Glomerular visceral epithelial cell (primary cell): ENCODE results near the gene UBQLN4.

Experiments
- DNase-seq: peaks from one replicate; pipeline ENCODE4 v3.0.0-alpha.2; 2016; ENCODE audit errors: extremely low spot score

UBQLN4 gene

DNA sequence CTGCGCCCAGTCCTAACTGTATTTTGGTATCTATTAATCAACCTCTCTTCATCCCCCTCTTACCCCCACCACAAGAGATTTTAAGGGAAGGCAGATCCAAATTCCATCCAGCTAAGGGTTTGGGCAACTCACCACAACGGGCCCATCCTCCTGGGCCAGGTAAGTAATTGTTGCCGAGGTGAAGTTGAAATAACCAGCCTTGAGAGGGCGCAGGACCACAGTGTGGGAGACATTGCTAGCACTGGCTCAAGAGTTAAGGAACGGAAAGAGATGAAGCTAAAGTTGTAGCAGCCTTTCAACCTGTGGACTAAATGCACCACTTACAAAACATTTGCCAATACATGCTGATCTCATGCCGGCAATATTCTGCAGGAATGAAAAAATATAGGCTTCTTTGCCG, 38.8 kb downstream of the UBQLN4 start:
- no peak for DNase-seq

DNA sequence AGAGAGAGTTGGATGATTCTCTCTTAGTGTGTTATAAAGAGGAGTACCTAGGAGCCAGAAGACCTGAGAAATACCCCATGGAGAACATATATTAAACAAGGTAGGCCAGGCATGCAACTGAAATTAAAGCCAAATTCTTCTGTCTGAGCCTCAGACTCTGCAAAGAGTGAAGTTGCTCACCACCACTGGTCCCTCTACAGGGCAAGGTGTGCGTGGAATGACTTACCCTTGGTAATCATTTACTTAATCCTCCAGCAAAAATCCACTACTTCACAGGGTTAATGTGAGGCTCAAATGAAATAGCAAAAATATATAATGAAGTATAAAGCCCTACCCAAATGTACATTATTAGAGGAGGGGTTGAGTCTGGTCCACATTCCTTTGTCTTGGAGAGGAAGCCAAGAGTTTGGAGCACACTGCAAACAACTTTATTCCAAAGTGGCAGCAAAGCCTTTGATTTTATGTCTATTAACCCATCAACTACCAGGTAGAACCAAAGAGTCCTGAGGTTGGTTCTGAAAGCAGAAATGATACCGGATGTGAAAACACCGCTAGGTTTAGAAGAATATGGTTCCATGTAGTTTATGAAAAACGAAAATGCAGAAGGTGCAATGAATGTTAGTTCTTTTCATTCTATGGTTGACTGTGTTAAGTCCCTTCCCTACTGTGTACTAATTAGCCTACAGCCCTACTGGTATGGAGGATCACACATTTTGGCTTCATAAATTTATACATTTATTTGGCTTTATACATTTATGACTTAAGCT, 41.4 kb downstream of the UBQLN4 start:
- no peak for DNase-seq

DNA sequence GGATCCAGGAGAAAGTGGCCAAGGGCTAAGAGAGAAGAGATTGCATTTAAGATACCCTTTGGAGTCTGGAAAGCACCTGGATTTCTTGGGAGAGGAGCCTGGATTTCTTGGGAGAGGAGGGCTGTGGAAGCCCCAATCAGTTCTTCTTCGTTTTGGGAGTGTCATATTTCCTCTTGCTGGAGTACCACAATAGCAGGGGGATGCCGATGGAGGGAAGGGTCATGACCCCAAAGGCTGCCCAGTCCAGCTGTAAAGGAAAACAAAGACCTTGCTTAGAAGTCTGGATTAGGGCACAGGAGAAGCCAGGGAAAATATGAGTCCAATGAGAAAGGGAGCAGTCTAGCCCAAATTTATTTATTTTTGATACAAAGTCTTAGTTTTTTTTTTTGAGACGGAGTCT, 44.2 kb downstream of the UBQLN4 start:
- DNase-seq, result no peak

DNA sequence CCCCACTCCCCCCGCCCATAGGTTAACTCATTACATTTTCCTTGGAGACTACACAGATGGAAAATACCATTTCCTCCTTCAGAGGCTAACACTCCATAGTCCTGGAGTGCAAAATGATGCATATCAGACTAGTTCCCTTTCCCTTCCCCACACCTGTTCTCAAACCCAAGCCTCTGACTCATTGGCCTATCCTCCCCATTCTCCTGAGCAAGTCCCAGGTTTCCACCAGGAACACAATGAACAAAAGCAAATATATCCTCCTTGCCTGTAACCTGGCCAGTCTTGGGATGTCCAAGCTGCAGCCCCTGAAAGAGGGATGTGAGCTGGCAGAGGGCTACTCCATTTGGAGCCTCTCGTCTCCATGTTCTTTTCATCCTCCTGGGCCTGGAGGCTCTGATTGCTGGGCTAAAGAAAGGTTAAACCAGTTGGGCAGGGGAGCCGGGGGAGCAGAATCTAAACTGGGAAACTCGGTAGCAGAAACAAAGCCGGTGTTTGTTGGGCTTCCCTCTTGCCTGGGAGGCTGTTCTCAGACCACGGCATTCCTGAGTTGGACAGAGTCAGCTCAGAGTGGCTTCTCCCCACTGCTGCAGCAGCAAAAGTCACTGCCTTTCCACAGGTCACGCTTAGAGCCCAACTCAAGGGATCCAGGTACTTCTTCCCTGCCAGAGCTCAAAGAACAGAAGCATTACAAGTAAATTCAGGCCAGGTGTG, 46.8 kb downstream of the UBQLN4 start:
- no peak for DNase-seq

DNA sequence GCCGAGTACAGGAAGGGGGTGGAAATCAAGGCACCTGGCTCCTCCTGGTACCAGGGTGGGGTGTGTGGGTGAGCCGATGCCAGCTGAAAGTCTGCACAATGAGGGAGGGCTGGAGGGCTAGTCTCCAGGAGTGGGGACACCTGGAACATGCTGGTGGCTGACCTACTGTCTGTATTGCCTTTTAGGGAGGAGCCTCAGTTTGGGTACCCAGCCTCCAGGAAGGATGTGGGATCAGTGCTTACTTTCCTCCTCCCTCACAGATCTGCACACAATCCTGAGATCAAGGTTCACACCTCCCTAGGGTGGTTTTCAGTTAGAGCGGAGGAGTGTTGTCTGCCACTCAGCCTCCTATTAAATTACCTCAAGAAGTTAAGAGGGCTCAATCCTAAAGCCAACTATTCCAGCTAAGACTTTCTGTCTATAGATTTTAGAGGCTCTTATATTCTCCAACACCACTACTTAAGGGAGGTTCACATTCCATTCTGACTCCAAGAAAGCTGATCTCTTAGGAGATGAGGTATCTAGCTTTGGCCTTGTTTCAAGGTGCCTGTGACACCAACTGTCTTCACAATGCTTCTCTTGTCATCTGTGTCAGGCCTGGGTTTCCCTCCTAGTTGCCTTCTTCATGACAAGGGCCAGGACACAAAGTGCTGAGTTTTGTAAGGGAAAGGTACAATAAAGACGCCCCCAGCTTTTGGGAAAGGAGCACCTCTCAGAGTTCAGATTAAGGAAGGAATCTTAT, 48.6 kb downstream of the UBQLN4 start:
- DNase-seq, result no peak

DNA sequence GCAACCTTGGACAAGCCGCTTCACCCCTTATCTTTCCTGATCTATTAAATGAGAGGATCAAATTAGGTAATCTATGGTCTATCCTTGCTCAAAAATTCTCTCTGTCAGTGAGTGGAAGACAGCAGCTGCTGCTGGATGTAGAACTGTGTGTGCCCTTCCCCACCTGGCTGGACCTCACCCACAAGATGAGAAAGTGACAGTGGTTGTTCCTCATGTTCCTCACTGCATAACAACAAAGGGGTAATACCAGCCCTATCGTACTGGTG, 49.7 kb downstream of the UBQLN4 start:
- no peak for DNase-seq

DNA sequence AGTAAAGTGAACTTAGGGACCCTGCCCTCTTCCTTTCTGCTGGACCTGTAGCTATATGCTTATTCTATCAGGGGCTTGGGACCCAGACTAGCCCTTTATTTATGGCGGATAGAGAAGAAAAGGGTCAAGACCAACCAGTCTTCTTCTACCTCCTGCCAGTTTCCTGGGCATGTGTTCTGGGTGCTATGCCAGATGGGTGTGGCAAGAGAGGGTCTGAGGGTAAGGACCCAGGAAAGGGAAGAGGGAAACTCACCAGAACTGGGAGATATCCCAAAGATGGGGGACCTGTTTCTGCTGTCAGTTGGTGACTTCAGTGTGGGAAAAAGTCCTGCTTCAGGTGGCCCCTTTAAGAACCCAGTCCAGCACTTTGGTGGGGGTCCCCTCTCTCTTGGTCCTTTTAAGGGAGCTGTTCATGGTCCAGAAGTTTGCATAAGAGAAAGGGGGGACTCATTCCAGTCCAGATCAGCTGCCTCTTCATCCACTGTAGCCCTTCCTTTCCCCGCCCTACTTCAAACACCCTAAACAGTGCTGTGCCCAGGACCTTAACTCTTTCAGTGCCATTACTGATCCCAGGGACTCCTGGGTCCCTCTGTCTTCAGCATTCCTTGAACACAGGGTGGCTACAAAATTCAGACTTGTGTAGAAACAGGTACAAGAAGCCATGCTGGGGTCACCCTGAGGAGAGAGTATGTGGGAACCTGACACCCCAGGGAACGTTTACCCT, 51.2 kb downstream of the UBQLN4 start:
- no peak for DNase-seq

DNA sequence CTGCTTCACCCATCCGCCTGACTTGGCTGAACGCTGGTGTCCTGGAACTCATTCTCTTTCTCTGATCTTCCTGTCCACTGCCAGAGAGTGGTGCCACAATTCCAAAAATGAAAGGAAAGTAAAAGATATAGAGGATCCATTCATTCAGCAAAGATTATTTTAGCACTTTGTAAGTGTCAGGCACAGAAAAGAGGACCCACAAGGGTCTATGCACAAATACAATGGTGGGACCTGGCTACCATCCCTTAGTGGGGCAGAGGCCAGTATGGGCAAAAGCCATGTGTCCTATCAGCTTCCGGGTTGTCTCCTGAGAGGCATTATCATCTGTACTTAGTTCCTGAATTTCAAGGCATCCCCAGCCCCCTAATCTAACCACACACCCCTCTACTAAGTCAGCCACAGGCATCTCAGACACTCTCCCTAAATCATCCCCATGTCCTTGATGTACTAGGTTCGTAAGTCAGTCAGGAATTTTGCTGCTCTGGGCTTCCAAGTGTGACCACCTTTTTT, 51.9 kb downstream of the UBQLN4 start:
- DNase-seq, result peak; percentile 69

DNA sequence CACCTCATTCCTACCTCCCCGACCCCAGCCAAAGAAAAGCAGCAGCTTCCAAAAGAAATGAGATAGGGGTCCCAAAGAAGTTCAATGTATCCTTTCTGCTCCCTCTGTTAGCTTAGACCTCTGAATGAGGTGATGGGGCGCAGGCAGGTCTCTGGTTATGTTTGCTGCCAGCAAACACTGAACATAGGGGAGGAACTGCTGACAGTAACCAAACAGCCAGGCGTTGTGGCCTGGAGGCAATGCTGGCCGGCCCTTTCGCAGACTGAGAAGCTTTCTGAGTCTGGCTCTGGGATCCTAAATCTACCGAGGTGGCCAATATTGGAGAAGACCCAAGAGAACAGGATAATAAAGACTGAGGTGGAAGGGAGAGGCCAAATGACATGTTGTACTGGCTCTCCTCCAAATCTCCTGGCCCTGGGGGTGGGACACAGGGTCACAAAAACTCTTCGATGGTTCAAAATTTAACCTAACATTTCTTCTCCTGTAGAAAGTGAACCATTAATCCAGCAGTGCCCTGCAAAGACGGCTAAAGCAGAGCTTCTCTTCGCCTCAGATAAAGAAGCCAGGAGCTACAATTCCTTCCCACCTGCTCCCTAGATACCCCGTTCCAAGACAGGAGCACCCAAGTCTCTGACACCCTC, 52.5 kb downstream of the UBQLN4 start:
- DNase-seq, result no peak

DNA sequence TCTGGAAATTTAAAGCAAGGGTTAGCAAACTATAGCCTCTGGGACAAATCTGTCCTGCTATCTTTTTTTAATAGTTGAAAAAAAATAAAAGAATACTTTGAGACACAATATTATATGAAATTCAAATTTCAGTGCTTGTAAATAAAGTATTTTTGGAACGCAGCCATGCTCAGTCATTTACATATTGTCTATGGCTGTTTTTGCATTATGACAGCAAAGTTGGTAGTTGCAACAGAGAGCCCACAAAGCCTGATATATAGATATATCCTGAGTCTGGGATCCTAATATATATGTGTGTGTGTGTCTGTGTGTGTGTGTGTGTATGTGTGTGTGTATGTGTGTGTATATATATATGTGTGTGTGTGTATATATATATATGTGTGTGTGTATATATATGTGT, 53.6 kb downstream of the UBQLN4 start:
- DNase-seq, result no peak

DNA sequence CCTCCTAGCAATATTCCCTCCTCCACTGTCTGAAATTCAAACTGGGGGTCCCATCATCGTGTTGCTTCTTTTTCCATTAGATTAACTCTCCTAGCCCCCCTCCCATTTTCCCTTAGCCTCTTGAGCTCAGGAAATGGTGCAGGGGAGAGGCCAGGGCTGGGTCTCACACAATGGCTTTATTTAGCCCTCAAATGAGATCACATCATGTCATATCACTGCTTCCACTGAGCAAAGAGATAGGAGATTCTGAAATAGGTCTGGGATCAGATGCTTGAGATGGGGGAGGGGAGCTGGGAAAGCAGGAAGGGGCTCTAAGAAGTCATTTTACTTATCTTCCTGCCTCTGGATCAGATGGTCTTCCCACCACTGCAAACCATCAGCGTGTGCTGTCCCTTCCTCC, 57.4 kb downstream of the UBQLN4 start:
- no peak for DNase-seq

DNA sequence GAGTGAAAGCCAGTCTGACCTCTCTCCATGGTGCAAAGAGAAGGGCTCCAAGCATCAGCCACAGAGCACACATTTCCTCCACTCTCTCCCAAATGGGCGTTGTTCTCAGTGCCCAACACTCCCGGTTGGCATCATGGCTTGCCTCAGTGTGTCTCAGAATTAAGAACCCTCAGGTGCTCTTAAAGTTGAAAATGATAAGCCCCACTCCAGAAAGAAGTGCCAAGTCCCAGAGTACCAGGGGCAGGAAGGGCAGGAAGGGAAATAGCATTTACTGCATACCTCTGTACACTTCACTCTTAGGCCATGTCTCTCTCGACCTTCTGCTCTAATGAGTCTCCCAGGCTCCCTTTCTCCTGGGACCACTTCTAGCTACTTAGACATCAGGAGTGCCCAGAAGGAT, 60.0 kb downstream of the UBQLN4 start:
- no peak for DNase-seq

DNA sequence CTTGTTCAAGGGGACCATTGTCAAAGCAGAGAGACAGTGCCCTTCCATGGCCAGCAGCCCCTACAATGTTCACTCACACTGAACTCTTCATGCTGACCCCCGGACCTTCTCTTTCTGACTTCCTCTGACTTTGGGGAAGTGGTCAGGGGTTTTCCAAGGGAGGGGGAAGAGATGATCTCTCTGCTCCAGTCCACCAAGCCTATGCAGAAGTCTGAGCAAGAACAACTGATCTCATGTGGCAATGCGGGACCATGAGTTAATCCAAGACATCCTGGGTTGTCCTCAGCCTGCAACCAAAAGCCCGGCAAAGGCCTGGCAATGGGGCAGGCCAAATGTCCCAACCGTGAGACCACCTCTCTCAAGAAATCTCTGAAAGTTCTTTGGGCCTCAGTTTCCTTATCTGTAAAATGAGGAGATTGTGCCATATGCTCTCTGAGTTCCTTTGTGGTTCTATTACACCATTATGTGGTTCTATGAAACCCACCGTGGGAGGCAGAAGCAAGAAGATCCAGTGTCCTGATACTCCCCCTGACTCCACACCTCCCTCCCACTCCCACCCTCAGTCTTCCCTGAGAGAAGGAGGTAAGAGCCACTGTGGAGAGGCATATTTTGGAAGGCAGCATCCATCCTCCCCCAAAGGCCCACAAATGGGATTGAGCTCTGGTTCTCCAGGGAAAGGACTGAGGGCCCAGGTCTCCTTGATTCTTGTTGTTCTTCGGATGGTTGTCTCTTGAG, 63.4 kb downstream of the UBQLN4 start:
- no peak for DNase-seq

DNA sequence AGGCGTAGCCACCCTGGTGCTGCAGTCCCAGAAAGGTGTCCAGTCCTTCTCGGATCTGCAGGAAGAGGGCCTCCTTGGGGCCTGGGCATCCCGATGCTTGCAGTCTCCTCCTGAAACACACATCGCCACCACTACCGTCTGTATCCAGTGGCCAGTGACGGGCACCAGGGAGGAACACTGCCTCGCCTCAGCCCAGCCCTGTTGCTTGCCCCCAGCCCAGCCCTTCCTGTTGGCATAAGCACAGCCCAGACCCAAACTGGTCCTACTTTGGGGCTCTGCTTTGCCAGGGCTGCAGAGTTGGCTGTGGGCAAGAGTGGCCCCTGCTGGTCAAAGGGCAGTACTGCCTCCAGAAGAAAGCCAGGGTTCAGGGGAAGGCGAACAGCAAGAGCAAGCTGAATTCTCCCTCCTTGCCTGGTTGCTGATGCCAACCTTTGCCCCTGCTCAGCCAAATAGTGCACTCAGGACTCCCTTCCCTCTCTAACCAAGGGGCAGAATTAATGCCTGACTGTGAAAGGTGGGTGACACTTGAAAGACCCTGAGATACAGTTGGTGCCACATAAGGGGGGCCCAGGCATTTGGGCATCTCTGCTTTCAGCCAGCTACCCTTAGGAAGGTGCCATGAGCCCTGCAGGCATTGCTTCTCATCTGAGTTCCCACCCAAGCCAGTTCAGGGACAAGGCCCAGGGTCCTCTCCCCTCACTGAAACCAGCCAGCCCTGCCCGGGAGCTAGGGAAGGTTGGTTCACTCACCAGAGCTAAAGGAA, 64.2 kb downstream of the UBQLN4 start:
- peak; percentile 79 for DNase-seq
